GM21786 (cell line): ENCODE results near the gene GNB5.

Experiments
- ATAC-seq: cut with Tn5 transposase; IDR thresholded peaks from one replicate; pipeline ENCODE4 v1.9.1; 2021; ENCODE audit not compliant: unreplicated experiment

Gene GNB5

DNA sequence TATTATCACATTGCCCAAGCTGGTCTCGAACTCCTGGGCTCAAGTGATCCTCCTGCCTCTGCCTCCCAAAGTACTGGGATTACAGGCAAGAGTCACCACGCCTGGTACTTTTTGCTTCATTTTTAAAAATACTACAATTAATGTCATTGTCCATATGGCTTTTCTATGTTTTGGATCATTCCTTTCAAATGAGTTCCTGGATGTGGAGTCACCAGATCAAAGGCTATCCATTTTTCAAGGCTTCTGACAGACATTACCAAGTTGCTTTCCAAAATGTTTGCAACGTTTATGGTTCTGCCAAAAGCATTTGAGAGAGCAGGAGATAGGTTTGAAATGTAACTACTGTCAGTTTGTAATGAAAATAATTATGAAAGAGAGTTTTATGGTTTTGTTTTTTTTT lies 44.4 kb downstream of the GNB5 start:
- no peak for ATAC-seq

- no peak for ATAC-seq
These were observed 44.9 kb downstream of the GNB5 start for GRCh38 chr15:52146261-52146660.

GRCh38 chr15:52144656-52145178 lies 46.5 kb downstream of the GNB5 start:
- no peak for ATAC-seq

DNA sequence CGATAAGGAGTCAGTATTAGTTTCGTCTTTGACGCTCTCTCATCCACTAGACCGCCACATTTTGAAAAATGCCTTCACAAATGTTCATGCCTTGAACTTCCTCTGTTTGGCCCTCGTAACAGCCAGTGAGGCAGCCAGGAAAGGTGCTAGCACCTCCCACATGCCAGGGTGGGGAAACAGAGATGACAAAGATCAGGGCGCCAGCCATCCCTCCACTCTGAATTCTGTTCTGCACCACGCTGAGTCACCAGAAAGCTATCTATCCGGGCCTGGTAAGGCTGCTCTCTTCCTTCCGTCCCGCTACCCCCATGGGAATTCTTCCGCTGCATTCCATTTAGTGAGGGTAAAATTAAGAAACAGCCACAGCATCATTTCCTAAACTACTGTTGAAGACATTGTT lies 47.3 kb downstream of the GNB5 start:
- ATAC-seq: no peak

GRCh38 chr15:52140646-52141045 lies 50.5 kb downstream of the GNB5 start:
- no peak for ATAC-seq

DNA sequence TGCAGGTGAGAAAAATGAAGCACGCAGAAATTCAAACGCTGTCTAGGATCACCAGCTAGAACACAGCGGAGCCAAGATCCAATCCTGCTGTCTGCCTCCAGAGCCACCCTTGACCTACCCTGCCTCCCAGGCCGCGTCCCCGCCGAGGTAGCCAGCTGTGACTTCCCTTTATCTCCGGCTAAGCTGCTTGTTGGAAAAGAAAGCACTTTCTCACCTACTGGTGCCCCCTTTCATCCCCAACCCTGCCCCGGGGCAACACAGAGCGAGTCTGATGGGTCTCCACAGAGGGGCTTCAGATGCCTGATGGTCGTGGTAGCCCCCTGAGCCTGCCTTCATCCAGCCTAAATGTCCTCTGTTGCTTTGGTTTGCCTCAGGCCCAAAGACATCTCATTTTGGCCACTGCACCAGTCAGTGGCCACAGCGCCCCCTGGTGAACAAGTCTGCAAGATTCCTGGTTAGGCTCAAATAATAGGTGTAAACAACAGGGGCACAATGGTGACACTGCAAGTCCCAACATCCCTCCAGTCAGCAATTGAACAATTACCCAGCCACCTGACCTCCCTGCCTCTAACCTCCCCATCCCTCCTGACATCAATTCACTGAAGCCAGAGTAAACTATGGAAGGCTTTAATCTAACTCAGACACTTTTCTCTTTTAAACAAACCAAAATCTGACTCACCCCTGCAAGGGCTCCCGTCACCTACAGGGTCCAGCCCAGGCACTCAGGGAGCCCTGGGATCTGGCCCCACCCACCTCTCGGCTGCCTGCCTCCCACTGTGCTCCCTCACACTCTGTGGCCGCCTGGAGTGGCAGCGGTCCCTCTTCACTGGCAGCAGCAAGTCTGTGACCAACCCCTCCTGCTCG lies 51.4 kb downstream of the GNB5 start:
- peak; percentile 49 for ATAC-seq

GRCh38 chr15:52137432-52138357 lies 53.5 kb downstream of the GNB5 start:
- ATAC-seq: no peak

GRCh38 chr15:52136442-52136980 lies 54.7 kb downstream of the GNB5 start:
- ATAC-seq: no peak

- ATAC-seq: no peak
These were observed 56.6 kb downstream of the GNB5 start for GRCh38 chr15:52134502-52135144.

DNA sequence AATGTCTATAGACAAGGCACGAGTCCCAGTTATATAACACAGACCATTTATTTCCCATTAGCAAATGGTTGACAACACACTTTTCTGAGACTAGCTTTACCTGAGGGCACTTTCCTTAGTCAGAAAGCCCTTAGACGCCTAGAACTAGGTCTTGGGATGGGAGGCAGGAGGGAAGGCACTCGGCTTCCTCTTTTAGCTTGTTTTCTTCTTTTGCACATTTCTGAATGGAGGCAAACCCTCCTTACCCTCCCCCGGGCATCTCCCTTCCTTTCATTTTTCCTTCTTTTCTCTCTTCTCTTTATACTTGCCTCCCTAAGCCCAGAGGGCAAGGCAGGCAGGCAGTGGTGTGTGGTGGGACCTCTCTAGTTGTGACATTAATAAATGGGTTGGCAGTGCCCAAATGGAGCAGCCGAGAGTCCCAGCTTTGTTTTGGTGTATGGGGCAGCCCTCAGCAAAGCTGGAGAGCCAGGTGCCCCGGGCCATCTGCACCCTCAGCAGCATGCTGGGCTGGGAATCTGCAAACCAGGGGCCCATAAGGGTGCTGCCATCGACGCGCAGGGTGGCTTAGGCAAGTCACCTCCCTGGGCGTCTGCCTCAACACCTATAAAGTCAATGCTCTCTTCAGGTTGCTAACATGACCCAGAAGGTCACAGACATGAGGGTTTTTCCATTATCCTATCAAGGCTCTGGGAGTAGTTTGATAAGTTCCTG lies 57.5 kb downstream of the GNB5 start:
- ATAC-seq: no peak

GRCh38 chr15:52132066-52132465 lies 59.1 kb downstream of the GNB5 start:
- no peak for ATAC-seq

- ATAC-seq: no peak
These were observed 62.6 kb downstream of the GNB5 start for GRCh38 chr15:52128568-52128967.

- ATAC-seq: no peak
These were observed 66.8 kb downstream of the GNB5 start for GRCh38 chr15:52124270-52124880.

DNA sequence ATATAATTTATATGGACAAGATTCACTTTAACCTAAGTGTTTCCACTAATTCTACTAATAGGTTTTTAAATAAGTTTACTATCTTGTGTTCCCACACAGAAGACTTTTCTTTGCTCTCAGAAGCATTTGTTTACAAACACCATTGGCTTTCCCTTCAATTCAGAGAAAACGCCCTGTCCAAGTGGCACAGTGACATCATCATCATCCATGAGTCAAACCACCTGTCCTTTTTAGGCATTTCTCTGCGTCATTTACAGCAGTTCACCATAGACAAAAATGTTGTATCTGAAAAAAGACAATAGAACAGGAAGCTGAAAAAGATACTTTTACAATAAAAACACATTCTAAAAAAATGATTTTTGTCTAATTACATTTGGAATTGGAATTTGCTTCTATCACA lies 69.3 kb downstream of the GNB5 start:
- ATAC-seq: no peak

- no peak for ATAC-seq
These were observed 70.2 kb downstream of the GNB5 start for GRCh38 chr15:52121006-52121405.

- no peak for ATAC-seq
These were observed 70.7 kb downstream of the GNB5 start for GRCh38 chr15:52120488-52120887.

- ATAC-seq: no peak
These were observed 72.0 kb downstream of the GNB5 start for GRCh38 chr15:52118969-52119749.

DNA sequence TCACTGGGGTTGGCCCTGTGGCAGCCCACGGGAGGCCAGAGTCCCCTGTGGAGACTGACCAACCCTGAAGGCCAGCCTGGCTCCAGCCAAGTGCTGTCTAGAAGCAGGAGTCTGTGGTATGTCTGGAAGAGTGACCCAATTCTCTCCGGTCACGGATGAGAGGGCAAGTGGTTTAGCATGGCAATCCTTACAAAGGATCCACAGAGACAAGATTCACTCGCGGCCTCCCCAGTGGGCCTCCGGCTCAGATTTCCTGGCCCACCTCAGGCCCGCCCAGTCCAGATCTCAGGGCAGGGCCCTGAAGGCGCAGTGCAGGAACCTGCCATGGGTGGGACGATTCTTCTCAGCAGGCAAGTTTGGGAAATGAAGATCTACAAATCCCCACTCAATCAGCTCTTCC lies 73.6 kb downstream of the GNB5 start:
- no peak for ATAC-seq
